Measurements from ENCODE around the gene CADM1. TPM values are rescaled to one million over a fixed set of nuclear protein-coding genes. Genes with fewer than 3 reads are reported as not detected.

CADM1 gene
- total and polyA plus RNA-seq, 4 donors = 13.0 to 40.6 (median 28.9) TPM

DNA sequence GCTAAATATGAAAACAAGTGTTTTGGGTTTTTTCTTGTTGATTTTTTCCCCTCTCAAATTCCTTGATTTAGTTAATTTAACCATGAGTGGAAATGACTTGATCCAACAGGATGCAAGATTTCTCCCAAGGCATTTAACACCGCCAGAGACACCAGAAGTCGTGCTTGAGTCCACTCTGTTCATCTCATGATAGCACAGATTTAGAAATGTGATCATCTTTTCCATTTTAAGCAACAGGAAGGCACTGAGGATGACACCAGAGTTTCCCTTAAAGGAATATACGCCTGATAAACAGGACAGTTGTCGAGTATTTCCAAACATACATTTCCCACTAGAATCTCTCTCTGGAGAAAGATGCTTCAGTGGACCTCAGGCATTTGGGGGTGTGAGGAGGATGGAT, 318.7 kb downstream of the CADM1 start:
- no peaks in the 10 kb centered on the region for H3K27me3 ChIP-seq (ENCODE audit: control insufficient read depth in 4 of 4, insufficient read depth in 4 of 4, low read length in 3 of 4)
- H3K9me3 ChIP-seq (ENCODE audit: control insufficient read depth in 4 of 4, low read length in 3 of 4) = no peaks in the 10 kb centered on the region
- H3K4me1 ChIP-seq (ENCODE audit: control insufficient read depth in 4 of 4, insufficient read depth in 4 of 4, low read length in 3 of 4) = no peaks in the 10 kb centered on the region
- no peak overlapping the region for H3K27ac ChIP-seq (ENCODE audit: low read depth in 1 of 2, low read length in 2 of 2)
- no peak for DNase-seq (ENCODE audit: low spot score)
- H3K4me3 ChIP-seq (ENCODE audit: low read depth in 1 of 3, low read length in 3 of 3) = no peak overlapping the region
- H3K9ac ChIP-seq (ENCODE audit: low read depth in 1 of 2, low read length in 2 of 2) = no peak overlapping the region
- TF ChIP-seq SP1 (IDR thresholded peaks at IDR 0.05) = no peak
- TF ChIP-seq, protein P1, sequence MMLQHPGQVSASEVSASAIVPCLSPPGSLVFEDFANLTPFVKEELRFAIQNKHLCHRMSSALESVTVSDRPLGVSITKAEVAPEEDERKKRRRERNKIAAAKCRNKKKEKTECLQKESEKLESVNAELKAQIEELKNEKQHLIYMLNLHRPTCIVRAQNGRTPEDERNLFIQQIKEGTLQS (IDR thresholded peaks at IDR 0.05) = no peak
- TF ChIP-seq HNF4A (conservative IDR thresholded peaks at IDR 0.05) = no peak
- no peak for TF ChIP-seq ZBTB33 (IDR thresholded peaks at IDR 0.05)
- TF ChIP-seq GABPA (IDR thresholded peaks at IDR 0.05 in 1 of 2, conservative IDR thresholded peaks at IDR 0.05 in 1 of 2) = no peak
- no peak for TF ChIP-seq RAD21 (IDR thresholded peaks at IDR 0.05)
- TF ChIP-seq, protein P2, sequence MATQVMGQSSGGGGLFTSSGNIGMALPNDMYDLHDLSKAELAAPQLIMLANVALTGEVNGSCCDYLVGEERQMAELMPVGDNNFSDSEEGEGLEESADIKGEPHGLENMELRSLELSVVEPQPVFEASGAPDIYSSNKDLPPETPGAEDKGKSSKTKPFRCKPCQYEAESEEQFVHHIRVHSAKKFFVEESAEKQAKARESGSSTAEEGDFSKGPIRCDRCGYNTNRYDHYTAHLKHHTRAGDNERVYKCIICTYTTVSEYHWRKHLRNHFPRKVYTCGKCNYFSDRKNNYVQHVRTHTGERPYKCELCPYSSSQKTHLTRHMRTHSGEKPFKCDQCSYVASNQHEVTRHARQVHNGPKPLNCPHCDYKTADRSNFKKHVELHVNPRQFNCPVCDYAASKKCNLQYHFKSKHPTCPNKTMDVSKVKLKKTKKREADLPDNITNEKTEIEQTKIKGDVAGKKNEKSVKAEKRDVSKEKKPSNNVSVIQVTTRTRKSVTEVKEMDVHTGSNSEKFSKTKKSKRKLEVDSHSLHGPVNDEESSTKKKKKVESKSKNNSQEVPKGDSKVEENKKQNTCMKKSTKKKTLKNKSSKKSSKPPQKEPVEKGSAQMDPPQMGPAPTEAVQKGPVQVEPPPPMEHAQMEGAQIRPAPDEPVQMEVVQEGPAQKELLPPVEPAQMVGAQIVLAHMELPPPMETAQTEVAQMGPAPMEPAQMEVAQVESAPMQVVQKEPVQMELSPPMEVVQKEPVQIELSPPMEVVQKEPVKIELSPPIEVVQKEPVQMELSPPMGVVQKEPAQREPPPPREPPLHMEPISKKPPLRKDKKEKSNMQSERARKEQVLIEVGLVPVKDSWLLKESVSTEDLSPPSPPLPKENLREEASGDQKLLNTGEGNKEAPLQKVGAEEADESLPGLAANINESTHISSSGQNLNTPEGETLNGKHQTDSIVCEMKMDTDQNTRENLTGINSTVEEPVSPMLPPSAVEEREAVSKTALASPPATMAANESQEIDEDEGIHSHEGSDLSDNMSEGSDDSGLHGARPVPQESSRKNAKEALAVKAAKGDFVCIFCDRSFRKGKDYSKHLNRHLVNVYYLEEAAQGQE (IDR thresholded peaks at IDR 0.05) = no peak
- no peak for TF ChIP-seq FOXA1 (IDR thresholded peaks at IDR 0.05)
- TF ChIP-seq EGR1 (IDR thresholded peaks at IDR 0.05; ENCODE audit: low read depth in 2 of 2) = no peak
- TF ChIP-seq FOXA2 (IDR thresholded peaks at IDR 0.05) = no peak
- TF ChIP-seq CTCF (IDR thresholded peaks at IDR 0.05; ENCODE audit: low read depth, low read length, missing input control) = no peak
- TF ChIP-seq YY1 (IDR thresholded peaks at IDR 0.05) = no peak
- TF ChIP-seq JUND (IDR thresholded peaks at IDR 0.05) = no peak
- no peak for TF ChIP-seq HNF4G (IDR thresholded peaks at IDR 0.05)
- TF ChIP-seq MAX (IDR thresholded peaks at IDR 0.05) = no peak
- 78% methylated on average over 4 of the region's 4 CpGs for WGBS
- no peaks in the 10 kb centered on the region for H3K36me3 ChIP-seq (ENCODE audit: control insufficient read depth in 4 of 4, insufficient read depth in 3 of 4, low read depth in 1 of 4, low read length in 3 of 4)

DNA sequence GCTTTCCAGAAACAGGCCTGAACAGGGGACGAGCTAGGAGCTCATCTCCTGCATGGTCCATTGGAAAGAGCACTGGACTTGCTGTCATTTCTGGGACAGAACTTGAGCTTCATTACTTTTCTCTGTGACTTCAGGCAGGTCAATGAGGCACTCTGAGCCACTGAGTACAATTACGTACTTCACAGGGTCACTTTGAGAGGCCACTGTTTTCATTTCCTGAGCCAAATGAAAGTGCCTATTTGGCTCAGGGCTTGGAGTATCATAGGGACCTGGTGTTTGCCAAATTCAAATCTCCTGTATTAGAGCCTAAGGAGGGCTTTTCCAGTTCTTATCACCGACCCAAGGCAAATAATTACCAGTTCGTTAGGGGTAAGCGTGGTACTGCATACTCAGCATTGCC, 319.3 kb downstream of the CADM1 start:
- H3K4me1 ChIP-seq (ENCODE audit: control insufficient read depth in 4 of 4, insufficient read depth in 4 of 4, low read length in 3 of 4) = no peaks in the 10 kb centered on the region
- 92% methylated on average over 5 of the region's 5 CpGs for WGBS
- TF ChIP-seq, protein P2 (IDR thresholded peaks at IDR 0.05) = no peak
- TF ChIP-seq ZBTB33 (IDR thresholded peaks at IDR 0.05) (no peak), RXRA (IDR thresholded peaks at IDR 0.05) (no peak), SP1 (IDR thresholded peaks at IDR 0.05) (no peak), FOXA2 (IDR thresholded peaks at IDR 0.05) (no peak), GABPA (IDR thresholded peaks at IDR 0.05 in 1 of 2, conservative IDR thresholded peaks at IDR 0.05 in 1 of 2) (no peak), YY1 (IDR thresholded peaks at IDR 0.05) (no peak)
- no peaks in the 10 kb centered on the region for H3K27me3 ChIP-seq (ENCODE audit: control insufficient read depth in 4 of 4, insufficient read depth in 4 of 4, low read length in 3 of 4)
- no peak overlapping the region for H3K27ac ChIP-seq (ENCODE audit: low read depth in 1 of 2, low read length in 2 of 2)
- no peak overlapping the region for H3K9ac ChIP-seq (ENCODE audit: low read depth in 1 of 2, low read length in 2 of 2)
- no peaks in the 10 kb centered on the region for H3K36me3 ChIP-seq (ENCODE audit: control insufficient read depth in 4 of 4, insufficient read depth in 3 of 4, low read depth in 1 of 4, low read length in 3 of 4)
- no peaks in the 10 kb centered on the region for H3K9me3 ChIP-seq (ENCODE audit: control insufficient read depth in 4 of 4, low read length in 3 of 4)
- H3K4me3 ChIP-seq (ENCODE audit: low read depth in 1 of 3, low read length in 3 of 3) = no peak overlapping the region
- DNase-seq (ENCODE audit: low spot score) = no peak

Measured in liver (tissue), 9 donors.